SK-N-SH treated with all-trans-retinoic acid at 6 μM for 48 hours (cell line): ENCODE results near the gene BUB3.

Experiments
- BACH2 ChIP-seq: fragments of 250-450 bp; sonication (Bioruptor Pico); IDR thresholded peaks from 2 replicates; pipeline ENCODE4 v1.9.0; 2021; ENCODE audit warnings: mild to moderate bottlenecking, borderline replicate concordance
- CSRNP3 ChIP-seq: fragments of 250-450 bp; sonication (Bioruptor Pico); IDR thresholded peaks from 2 replicates; pipeline ENCODE4 v1.5.1; 2021; ENCODE audit warnings: mild to moderate bottlenecking, moderate library complexity
- ESRRG ChIP-seq: fragments of 250-450 bp; sonication (Bioruptor Pico); IDR thresholded peaks from 2 replicates; pipeline ENCODE4 v1.6.1; 2021; ENCODE audit warnings: mild to moderate bottlenecking
- GLIS3 ChIP-seq: fragments of 250-450 bp; sonication (Bioruptor Pico); IDR thresholded peaks from 2 replicates; pipeline ENCODE4 v1.5.0; 2020; ENCODE audit warnings: mild to moderate bottlenecking, moderate library complexity
- PATZ1 ChIP-seq: fragments of 250-450 bp; sonication (Bioruptor Pico); IDR thresholded peaks from 2 replicates; pipeline ENCODE4 v1.8.0; 2020; ENCODE audit warnings: mild to moderate bottlenecking, moderate library complexity, borderline replicate concordance
- SNAI2 ChIP-seq: fragments of 250-450 bp; sonication (Bioruptor Pico); IDR thresholded peaks from 2 replicates; pipeline ENCODE4 v1.5.0; 2020; ENCODE audit warnings: mild to moderate bottlenecking, moderate library complexity
- TCF4 ChIP-seq: fragments of 250-450 bp; sonication (Bioruptor Pico); IDR thresholded peaks from 2 replicates; pipeline ENCODE4 v1.8.0; 2021; ENCODE audit warnings: mild to moderate bottlenecking, moderate library complexity, borderline replicate concordance
- ZFP3 ChIP-seq: fragments of 250-450 bp; sonication (Bioruptor Pico); IDR thresholded peaks from 2 replicates; pipeline ENCODE4 v1.5.0; 2020; ENCODE audit warnings: mild to moderate bottlenecking, moderate library complexity

- TF ChIP-seq PATZ1 (CRISPR knock-in tag) (no peak), BACH2 (CRISPR knock-in tag) (no peak), SNAI2 (CRISPR knock-in tag) (no peak), ESRRG (CRISPR knock-in tag) (no peak), CSRNP3 (CRISPR knock-in tag) (no peak), ZFP3 (CRISPR knock-in tag) (no peak), GLIS3 (no peak), TCF4 (CRISPR knock-in tag) (no peak)
These were observed 37.7 kb downstream of the BUB3 start for GRCh38 chr10:123191886-123192285.
